ENCODE data around the gene TUBGCP2.

DNA sequence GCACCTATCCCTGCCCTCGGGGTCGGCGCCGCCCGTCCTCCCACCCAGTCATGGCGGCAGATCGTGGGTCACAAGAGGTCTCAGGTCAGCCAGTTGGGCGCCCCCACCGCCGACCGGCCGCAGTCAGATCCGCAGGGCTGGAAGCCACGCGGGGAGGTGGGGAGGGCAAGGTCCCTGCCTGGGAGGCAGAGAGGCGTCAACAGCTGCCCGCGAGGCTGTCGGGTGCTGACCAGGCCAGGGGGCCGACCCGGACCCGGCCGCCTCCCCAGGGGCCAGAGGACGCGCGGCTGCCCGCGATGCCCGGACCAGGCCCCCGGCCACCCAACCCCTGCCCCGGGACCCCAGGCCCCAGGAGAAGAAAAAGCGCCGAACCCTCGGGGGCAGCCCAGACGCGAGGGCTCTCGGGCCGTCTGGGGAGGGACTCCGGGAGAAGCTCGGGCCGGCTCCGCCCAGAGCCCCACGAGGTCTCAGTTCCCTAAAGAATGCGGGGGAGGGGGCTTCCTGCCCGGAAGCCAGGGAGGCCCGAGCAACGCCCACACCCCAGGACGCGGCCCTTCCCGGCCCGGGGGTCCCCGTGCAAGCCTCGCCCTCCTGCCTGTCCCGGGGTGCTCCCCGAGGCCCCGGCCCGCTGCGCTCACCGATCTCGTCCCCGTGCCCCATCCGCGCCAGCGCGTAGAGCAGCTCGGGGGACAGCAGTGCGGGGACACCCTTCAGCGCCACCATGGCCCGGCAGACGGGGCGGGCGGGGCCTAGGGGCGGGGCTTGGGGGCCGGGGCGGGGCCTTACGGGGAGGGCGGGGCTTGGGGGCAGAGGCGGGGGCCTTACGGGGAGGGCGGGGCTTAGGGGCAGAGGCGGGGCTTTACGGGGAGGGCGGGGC, 48.9 kb upstream of the TUBGCP2 start, which contains the start of gene FUOM:
- TF ChIP-seq EZH2 (IDR thresholded peaks at IDR 0.05; ENCODE audit: insufficient read depth, poor library complexity, severe bottlenecking), result no peak
- no peak for TF ChIP-seq EZH2phosphoT487 (IDR thresholded peaks at IDR 0.05; ENCODE audit: insufficient read depth, low read depth)

Data from GM23248 (cell line).